Measurements from ENCODE around the gene STK11.

DNA sequence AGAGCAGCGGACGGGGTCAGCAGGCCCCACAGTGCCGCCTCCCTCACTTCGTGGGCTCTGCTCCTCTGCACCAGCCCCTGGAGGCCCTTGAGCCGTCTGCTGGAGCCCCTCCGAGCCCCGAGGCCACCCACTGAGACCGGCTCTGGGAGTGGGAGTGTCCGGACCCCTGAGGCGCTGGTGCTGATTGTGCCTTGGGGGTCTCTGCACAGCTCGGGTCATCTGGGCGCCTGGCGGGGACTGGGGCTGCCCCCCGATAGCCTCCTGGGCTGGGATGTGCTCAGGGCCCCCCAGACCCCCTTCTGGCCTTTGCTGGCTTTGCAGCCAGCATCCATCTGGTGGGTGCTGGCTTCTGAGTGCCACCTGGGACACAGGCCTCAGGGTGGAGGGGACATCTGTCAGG is 16.8 kb downstream of the STK11 start:
- TF ChIP-seq, protein P1, sequence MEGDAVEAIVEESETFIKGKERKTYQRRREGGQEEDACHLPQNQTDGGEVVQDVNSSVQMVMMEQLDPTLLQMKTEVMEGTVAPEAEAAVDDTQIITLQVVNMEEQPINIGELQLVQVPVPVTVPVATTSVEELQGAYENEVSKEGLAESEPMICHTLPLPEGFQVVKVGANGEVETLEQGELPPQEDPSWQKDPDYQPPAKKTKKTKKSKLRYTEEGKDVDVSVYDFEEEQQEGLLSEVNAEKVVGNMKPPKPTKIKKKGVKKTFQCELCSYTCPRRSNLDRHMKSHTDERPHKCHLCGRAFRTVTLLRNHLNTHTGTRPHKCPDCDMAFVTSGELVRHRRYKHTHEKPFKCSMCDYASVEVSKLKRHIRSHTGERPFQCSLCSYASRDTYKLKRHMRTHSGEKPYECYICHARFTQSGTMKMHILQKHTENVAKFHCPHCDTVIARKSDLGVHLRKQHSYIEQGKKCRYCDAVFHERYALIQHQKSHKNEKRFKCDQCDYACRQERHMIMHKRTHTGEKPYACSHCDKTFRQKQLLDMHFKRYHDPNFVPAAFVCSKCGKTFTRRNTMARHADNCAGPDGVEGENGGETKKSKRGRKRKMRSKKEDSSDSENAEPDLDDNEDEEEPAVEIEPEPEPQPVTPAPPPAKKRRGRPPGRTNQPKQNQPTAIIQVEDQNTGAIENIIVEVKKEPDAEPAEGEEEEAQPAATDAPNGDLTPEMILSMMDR (IDR thresholded peaks at IDR 0.05; ENCODE audit: insufficient read depth, low read depth, low read length): no peak
- TF ChIP-seq EZH2 (IDR thresholded peaks at IDR 0.05; ENCODE audit: insufficient read depth, low read length): no peak
